Measurements from ENCODE around the gene SDCCAG8.

GRCh38 chr1:243474906-243475305, 219.1 kb downstream of the SDCCAG8 start:
- no peak for TF ChIP-seq CTCF (IDR thresholded peaks at IDR 0.05)
- TF ChIP-seq POLR2A (IDR thresholded peaks at IDR 0.05), result no peak
